ENCODE results near the gene PRSS23. TPM values are rescaled to one million over a fixed set of nuclear protein-coding genes. Genes with fewer than 3 reads are reported as not detected.

The PRSS23 gene
- total RNA-seq, 2 donors from 2014 or later = 2.4 to 3.3 TPM

DNA sequence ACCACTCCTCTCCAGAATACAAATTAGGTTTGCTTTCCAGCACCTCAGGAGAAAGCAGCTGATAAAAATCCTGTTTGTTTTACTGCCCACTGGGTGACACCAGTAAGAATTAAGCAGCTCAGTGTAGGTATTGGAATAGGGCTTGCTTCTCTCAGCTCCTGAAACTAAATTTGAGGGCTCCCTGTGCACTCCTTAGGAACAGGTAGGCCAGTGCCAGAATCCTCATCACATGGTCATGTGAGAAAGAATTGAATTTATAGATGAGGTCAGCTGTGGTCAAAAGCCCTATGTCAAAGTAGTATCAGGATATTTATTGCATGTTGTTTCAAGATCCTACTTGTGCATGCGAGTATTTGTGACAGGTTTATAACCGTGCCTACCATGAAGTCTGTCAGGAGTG, 1.0 kb downstream of the PRSS23 start:
- H3K4me1 Mint-ChIP-seq = peaks cover 33% of the 10 kb centered on the region

DNA sequence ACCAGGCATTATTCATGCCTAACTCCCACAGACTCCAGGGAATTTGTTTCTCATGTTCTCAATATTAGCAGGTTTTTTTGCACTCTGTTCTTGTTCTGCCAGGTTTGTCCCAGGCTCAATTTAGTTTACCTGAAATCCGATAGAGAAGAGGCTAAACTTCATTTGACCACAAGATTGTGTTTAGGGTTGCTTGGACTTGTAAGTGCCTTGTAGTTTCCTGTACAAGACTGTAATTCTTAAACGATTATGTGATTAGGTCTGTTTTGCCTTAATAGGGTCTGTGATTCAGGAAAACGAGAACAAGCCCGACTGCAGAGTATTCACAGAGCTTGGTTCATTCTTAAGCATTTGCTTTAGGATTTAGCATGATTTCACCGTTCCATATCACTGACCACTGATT, 1.8 kb downstream of the PRSS23 start:
- Mint-ChIP-seq H3K36me3 (ENCODE audit: low read depth) (no peaks in the 10 kb centered on the region), H3K27ac (no peak overlapping the region), H3K9me3 (no peaks in the 10 kb centered on the region), H3K4me3 (no peak overlapping the region), H3K27me3 (ENCODE audit: insufficient read depth) (peaks cover 92% of the 10 kb centered on the region), H3K4me1 (peaks cover 36% of the 10 kb centered on the region)
- H3K9me3 ChIP-seq (ENCODE audit: control insufficient read depth, low read length) = no peaks in the 10 kb centered on the region
- no peak overlapping the region for H3K9ac ChIP-seq (ENCODE audit: extremely low read depth, low read length, poor library complexity, severe bottlenecking)
- DNase-seq = no peak
- peaks cover 26% of the 10 kb centered on the region for H3K4me1 ChIP-seq (ENCODE audit: control insufficient read depth, insufficient read depth, low read length)
- peak overlapping the region; percentile 83 for H3K4me3 ChIP-seq (ENCODE audit: low read length)
- 62 to 66% methylated on average over 3 to 5 of the region's 5 CpGs for WGBS, 2 experiments (ENCODE audit: insufficient coverage in 1 of 2, insufficient read length in 1 of 2)
- H3K27me3 ChIP-seq (ENCODE audit: control insufficient read depth, insufficient read depth, low read length, poor library complexity, severe bottlenecking) = peaks cover 71% of the 10 kb centered on the region
- TF ChIP-seq, protein P1, sequence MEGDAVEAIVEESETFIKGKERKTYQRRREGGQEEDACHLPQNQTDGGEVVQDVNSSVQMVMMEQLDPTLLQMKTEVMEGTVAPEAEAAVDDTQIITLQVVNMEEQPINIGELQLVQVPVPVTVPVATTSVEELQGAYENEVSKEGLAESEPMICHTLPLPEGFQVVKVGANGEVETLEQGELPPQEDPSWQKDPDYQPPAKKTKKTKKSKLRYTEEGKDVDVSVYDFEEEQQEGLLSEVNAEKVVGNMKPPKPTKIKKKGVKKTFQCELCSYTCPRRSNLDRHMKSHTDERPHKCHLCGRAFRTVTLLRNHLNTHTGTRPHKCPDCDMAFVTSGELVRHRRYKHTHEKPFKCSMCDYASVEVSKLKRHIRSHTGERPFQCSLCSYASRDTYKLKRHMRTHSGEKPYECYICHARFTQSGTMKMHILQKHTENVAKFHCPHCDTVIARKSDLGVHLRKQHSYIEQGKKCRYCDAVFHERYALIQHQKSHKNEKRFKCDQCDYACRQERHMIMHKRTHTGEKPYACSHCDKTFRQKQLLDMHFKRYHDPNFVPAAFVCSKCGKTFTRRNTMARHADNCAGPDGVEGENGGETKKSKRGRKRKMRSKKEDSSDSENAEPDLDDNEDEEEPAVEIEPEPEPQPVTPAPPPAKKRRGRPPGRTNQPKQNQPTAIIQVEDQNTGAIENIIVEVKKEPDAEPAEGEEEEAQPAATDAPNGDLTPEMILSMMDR (conservative IDR thresholded peaks at IDR 0.05) = no peak
- no peaks in the 10 kb centered on the region for H3K36me3 ChIP-seq (ENCODE audit: control insufficient read depth, insufficient read depth, low read length)
- no peak overlapping the region for H3K27ac ChIP-seq (ENCODE audit: low read depth, low read length)

More for the DNA sequence above, 1.0 kb downstream of the PRSS23 start:
- H3K27me3 ChIP-seq (ENCODE audit: control insufficient read depth, insufficient read depth, low read length, poor library complexity, severe bottlenecking) = peaks cover 74% of the 10 kb centered on the region
- H3K27ac ChIP-seq (ENCODE audit: low read depth, low read length) = no peak overlapping the region
- DNase-seq = no peak
- peak overlapping the region; percentile 83 for H3K4me3 ChIP-seq (ENCODE audit: low read length)
- H3K9me3 ChIP-seq (ENCODE audit: control insufficient read depth, low read length) = no peaks in the 10 kb centered on the region
- no peaks in the 10 kb centered on the region for H3K36me3 Mint-ChIP-seq (ENCODE audit: low read depth)
- TF ChIP-seq, protein P1 (conservative IDR thresholded peaks at IDR 0.05) = no peak
- 79 to 80% methylated on average over 2 of the region's 2 CpGs for WGBS, 2 experiments (ENCODE audit: insufficient coverage in 1 of 2, insufficient read length in 1 of 2)
- no peaks in the 10 kb centered on the region for H3K9me3 Mint-ChIP-seq
- H3K9ac ChIP-seq (ENCODE audit: extremely low read depth, low read length, poor library complexity, severe bottlenecking) = no peak overlapping the region
- no peak overlapping the region for H3K27ac Mint-ChIP-seq
- H3K36me3 ChIP-seq (ENCODE audit: control insufficient read depth, insufficient read depth, low read length) = no peaks in the 10 kb centered on the region
- H3K27me3 Mint-ChIP-seq (ENCODE audit: insufficient read depth) = peaks cover 91% of the 10 kb centered on the region
- peak overlapping the region; percentile 62 for H3K4me3 Mint-ChIP-seq
- H3K4me1 ChIP-seq (ENCODE audit: control insufficient read depth, insufficient read depth, low read length) = peaks cover 23% of the 10 kb centered on the region

DNA sequence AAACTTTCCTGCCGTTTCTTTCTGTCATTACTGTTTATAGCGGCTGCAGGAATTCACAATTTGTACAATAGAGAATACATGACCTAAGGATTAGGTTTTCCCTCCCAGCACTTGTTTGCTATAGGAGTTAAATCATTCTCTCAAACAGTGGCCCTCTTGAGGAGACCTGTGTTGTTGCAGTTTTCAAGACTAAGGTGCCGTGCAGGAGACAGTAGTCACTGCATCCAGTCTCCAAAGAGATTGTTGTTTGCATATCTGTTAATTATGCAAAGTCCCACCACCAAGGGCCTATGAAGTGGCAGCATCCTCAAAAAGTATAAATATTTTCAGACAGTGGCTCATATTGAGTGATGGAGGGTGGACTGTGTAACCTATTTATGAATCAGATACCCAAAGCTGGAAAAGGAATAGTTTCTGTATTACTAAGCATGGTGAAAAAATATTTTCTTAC, 2.3 kb downstream of the PRSS23 start:
- Mint-ChIP-seq H3K4me1 (peaks cover 39% of the 10 kb centered on the region), H3K9me3 (no peaks in the 10 kb centered on the region), H3K27ac (no peak overlapping the region), H3K36me3 (ENCODE audit: low read depth) (no peaks in the 10 kb centered on the region), H3K27me3 (ENCODE audit: insufficient read depth) (peaks cover 90% of the 10 kb centered on the region), H3K4me3 (no peak overlapping the region)
- H3K27me3 ChIP-seq (ENCODE audit: control insufficient read depth, insufficient read depth, low read length, poor library complexity, severe bottlenecking) = peaks cover 66% of the 10 kb centered on the region
- peaks cover 30% of the 10 kb centered on the region for H3K4me1 ChIP-seq (ENCODE audit: control insufficient read depth, insufficient read depth, low read length)
- H3K36me3 ChIP-seq (ENCODE audit: control insufficient read depth, insufficient read depth, low read length) = no peaks in the 10 kb centered on the region
- peak; percentile 74 for DNase-seq
- TF ChIP-seq, protein P1 (conservative IDR thresholded peaks at IDR 0.05) = peak; percentile 78
- no peaks in the 10 kb centered on the region for H3K9me3 ChIP-seq (ENCODE audit: control insufficient read depth, low read length)
- no peak overlapping the region for H3K27ac ChIP-seq (ENCODE audit: low read depth, low read length)
- H3K9ac ChIP-seq (ENCODE audit: extremely low read depth, low read length, poor library complexity, severe bottlenecking) = no peak overlapping the region
- H3K4me3 ChIP-seq (ENCODE audit: low read length) = peak overlapping the region; percentile 83
- 17 to 25% methylated on average over 2 to 3 of the region's 3 CpGs for whole genome bisulfite sequencing, 2 experiments (ENCODE audit: insufficient coverage in 1 of 2, insufficient read length in 1 of 2)
